BJ (cell line): Measurements from ENCODE around the gene NSD2. TPM values are rescaled to one million over a fixed set of nuclear protein-coding genes. Genes with fewer than 3 reads are reported as not detected.

Experiments
- CTCF ChIA-PET: fragments of 350-600 bp; formaldehyde crosslinking; extraction: SDS; loops from one replicate; lab custom pipeline; 2021; ENCODE audit warnings: antibody characterized with exemption, inconsistent platforms; lab: Yijun Ruan, JAX
- POLR2A ChIA-PET: fragments of 300-600 bp; sonication (Branson Sonifier 250); formaldehyde crosslinking; extraction: SDS; loops from one replicate; lab custom pipeline; 2021; ENCODE audit warnings: antibody characterized with exemption; lab: Charles Lee
- DNase-seq: peaks from one replicate; pipeline ENCODE4 v3.0.0-alpha.2; 2011; ENCODE audit warnings: low read depth
- H3K27me3 ChIP-seq: 2 replicates; pipeline ENCODE4 v1.6.0; 2011; ENCODE audit warnings: low read length; ENCODE audit not compliant: control insufficient read depth, insufficient read depth
- H3K36me3 ChIP-seq: 2 replicates; pipeline ENCODE4 v1.5.1; 2011; ENCODE audit warnings: low read length; ENCODE audit not compliant: control insufficient read depth, insufficient read depth
- H3K4me3 ChIP-seq: 2 replicates; pipeline ENCODE4 v1.5.1; 2011; ENCODE audit warnings: low read depth, mild to moderate bottlenecking, control low read depth, low read length
- polyA plus RNA-seq: library from polyadenylated mRNA; depleted of rRNA; stranded (reverse); fragments of >200 nt; gene quantifications from 2 replicates; pipeline ENCODE4 v1.2.3, GENCODE V29; 2011
- TF ChIP-seq, protein P1 (sequence below): IDR thresholded peaks from 2 replicates; pipeline ENCODE4 v1.5.1; 2011; ENCODE audit warnings: low read depth, mild to moderate bottlenecking, control low read depth, inconsistent platforms, low read length, moderate library complexity; ENCODE audit not compliant: insufficient read depth

The NSD2 gene
- polyA plus RNA-seq, 1 experiment, result 22.3 TPM

GRCh38 chr4:1859389-1859753 lies 11.8 kb upstream of the NSD2 start:
- Histone ChIP-seq H3K4me3 (no peak overlapping the region), H3K36me3 (no peaks in the 10 kb centered on the region), H3K27me3 (no peaks in the 10 kb centered on the region)
- DNase-seq, result no peak
- POLR2A ChIA-PET, result no interaction called here
- CTCF ChIA-PET, result interaction anchor here (1.0 kb wide), 2 partner anchors 9 to 41 kb away, joined by 3 to 4 read pairs; no protein-coding TSS in a partner anchor
- TF ChIP-seq, protein P1, sequence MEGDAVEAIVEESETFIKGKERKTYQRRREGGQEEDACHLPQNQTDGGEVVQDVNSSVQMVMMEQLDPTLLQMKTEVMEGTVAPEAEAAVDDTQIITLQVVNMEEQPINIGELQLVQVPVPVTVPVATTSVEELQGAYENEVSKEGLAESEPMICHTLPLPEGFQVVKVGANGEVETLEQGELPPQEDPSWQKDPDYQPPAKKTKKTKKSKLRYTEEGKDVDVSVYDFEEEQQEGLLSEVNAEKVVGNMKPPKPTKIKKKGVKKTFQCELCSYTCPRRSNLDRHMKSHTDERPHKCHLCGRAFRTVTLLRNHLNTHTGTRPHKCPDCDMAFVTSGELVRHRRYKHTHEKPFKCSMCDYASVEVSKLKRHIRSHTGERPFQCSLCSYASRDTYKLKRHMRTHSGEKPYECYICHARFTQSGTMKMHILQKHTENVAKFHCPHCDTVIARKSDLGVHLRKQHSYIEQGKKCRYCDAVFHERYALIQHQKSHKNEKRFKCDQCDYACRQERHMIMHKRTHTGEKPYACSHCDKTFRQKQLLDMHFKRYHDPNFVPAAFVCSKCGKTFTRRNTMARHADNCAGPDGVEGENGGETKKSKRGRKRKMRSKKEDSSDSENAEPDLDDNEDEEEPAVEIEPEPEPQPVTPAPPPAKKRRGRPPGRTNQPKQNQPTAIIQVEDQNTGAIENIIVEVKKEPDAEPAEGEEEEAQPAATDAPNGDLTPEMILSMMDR, result no peak

GRCh38 chr4:1862055-1862911 lies 8.9 kb upstream of the NSD2 start:
- CTCF ChIA-PET, result interaction anchor here (1.0 to 1.2 kb wide), 2 partner anchors 37 to 44 kb away, joined by 3 to 11 read pairs; no protein-coding TSS in a partner anchor
- peak overlapping the region; percentile 27 for H3K4me3 ChIP-seq
- POLR2A ChIA-PET, result no interaction called here
- peaks cover 2% of the 10 kb centered on the region; the same call in 1 of the 2 replicates for H3K27me3 ChIP-seq
- no peak for DNase-seq
- TF ChIP-seq, protein P1, result no peak
- no peaks in the 10 kb centered on the region for H3K36me3 ChIP-seq

DNA sequence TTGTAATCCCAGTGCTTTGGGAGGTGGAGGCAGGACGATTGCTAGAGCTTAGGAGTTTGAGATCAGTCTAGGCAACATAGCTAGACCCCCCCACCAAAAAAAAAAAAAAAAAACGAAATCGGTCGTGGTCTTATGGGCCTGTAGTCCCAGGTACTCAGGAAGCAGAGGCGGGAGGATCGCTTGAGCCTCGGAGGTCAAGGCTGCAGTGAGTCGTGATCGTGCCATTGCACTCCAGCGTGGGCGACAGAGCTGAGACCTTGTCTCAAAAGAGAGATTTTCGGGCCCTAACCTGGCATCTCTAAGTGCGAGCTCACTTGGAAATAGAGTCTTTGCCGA lies 8.3 kb upstream of the NSD2 start:
- TF ChIP-seq, protein P1, result no peak
- ChIA-PET POLR2A (no interaction called here), CTCF (no interaction called here)
- no peak for DNase-seq
- Histone ChIP-seq H3K4me3 (no peak overlapping the region), H3K27me3 (peaks cover 2% of the 10 kb centered on the region; the same call in 1 of the 2 replicates), H3K36me3 (no peaks in the 10 kb centered on the region)

- DNase-seq, result no peak
- ChIA-PET POLR2A (no interaction called here), CTCF (no interaction called here)
- no peaks in the 10 kb centered on the region for H3K36me3 ChIP-seq
- TF ChIP-seq, protein P1, result no peak
- peaks cover 2% of the 10 kb centered on the region; the same call in 1 of the 2 replicates for H3K27me3 ChIP-seq
- no peak overlapping the region for H3K4me3 ChIP-seq
Measured at GRCh38 chr4:1863297-1864033, 7.7 kb upstream of the NSD2 start.
